HepG2 (cell line): ENCODE results near the gene CNNM3. TPM values are rescaled to one million over a fixed set of nuclear protein-coding genes. Genes with fewer than 3 reads are reported as not detected.

ENCODE experiments used
- ATAC-seq: fragments of 200-7000 bp; cut with Tn5 transposase; 3 replicates; pipeline ENCODE4 v1.9.1; 2020; ENCODE audit warnings: mild to moderate bottlenecking, moderate library complexity
- BruUV-seq: library from RNA; stranded (reverse); fragments of 400-500 nt; replicated peaks from 2 replicates; lab custom pipeline; 2021; lab: Mats Ljungman, UMichigan
- CTCF ChIA-PET: fragments of 300-600 bp; formaldehyde crosslinking; extraction: SDS; loops from one replicate; lab custom pipeline; 2021; ENCODE audit warnings: low total read pairs, inconsistent platforms, low intra/inter-chr PET ratio; lab: Yijun Ruan, JAX
- POLR2A ChIA-PET: fragments of 350-600 bp; sonication (Branson Sonifier 250); formaldehyde crosslinking; loops from one replicate; lab custom pipeline; 2020; ENCODE audit warnings: antibody characterized with exemption, inconsistent platforms; lab: Yijun Ruan, JAX
- DNase-seq: peaks from one replicate; pipeline ENCODE4 v3.0.0-alpha.2; 2015; ENCODE audit warnings: low spot score
- FAIRE-seq: peaks from 3 replicates; lab custom pipeline; 2011; peaks lifted over from hg19 to GRCh38; lab: Jason Lieb, UNC
- H2AFZ ChIP-seq: one replicate; pipeline ENCODE4 v1.6.1; 2011; ENCODE audit warnings: low read length, inconsistent platforms
- H3K27ac ChIP-seq: fragments of 300-600 bp; 3 replicates; pipeline ENCODE4 v1.8.0; 2011; ENCODE audit warnings: mixed run types, mild to moderate bottlenecking, mixed read lengths, low read length, inconsistent platforms; ENCODE audit not compliant: insufficient read depth; ENCODE audit errors: extremely low read length
- H3K27me3 ChIP-seq, 2 experiments: fragments of 200-600 bp in 1 of 2; 2 replicates in 1 of 2; 3 replicates in 1 of 2; pipeline versions ENCODE4 v1.6.0 to v1.8.0; 2011; ENCODE audit warnings: low read length in 2 of 2, mild to moderate bottlenecking in 2 of 2, moderate library complexity in 2 of 2, inconsistent platforms in 1 of 2; ENCODE audit not compliant: insufficient read depth in 2 of 2, control insufficient read depth in 1 of 2
- H3K36me3 ChIP-seq, 2 experiments: fragments of 200-600 bp in 1 of 2; replicated peaks in 1 of 2; 2 replicates in 1 of 2; 3 replicates in 1 of 2; pipeline versions ENCODE4 v1.5.1 to v1.8.0; 2011; ENCODE audit warnings: low read length in 2 of 2, inconsistent platforms in 1 of 2; ENCODE audit not compliant: insufficient read depth in 2 of 2, control insufficient read depth in 1 of 2
- H3K4me1 ChIP-seq: 2 replicates; pipeline ENCODE4 v1.5.1; 2012; ENCODE audit warnings: low read length, inconsistent platforms; ENCODE audit not compliant: insufficient read depth
- H3K4me2 ChIP-seq: 2 replicates; pipeline ENCODE4 v1.6.0; 2011; ENCODE audit warnings: low read depth, low read length, inconsistent platforms
- H3K4me3 ChIP-seq, 3 experiments: fragments of 200-600 bp in 1 of 3; sonication (generic), shearing (Covaris generic) in 1 of 3; replicated peaks in 1 of 3; 2 replicates each; pipeline ENCODE4 v1.5.1; 2011 to 2016; ENCODE audit warnings: low read length in 3 of 3, inconsistent platforms in 2 of 3, low read depth in 2 of 3, mild to moderate bottlenecking in 2 of 3, control low read depth in 1 of 3, mixed read lengths in 1 of 3; ENCODE audit not compliant: insufficient read depth in 1 of 3
- H3K79me2 ChIP-seq: one replicate; pipeline ENCODE4 v1.6.1; 2011; ENCODE audit warnings: low read length, inconsistent platforms; ENCODE audit not compliant: insufficient read depth
- H3K9ac ChIP-seq: 2 replicates; pipeline ENCODE4 v1.6.0; 2011; ENCODE audit warnings: mild to moderate bottlenecking, low read depth, low read length, inconsistent platforms; ENCODE audit not compliant: insufficient read depth
- H3K9me3 ChIP-seq: 2 replicates; pipeline ENCODE4 v1.5.1; 2012; ENCODE audit warnings: mild to moderate bottlenecking, low read length
- H4K20me1 ChIP-seq: 2 replicates; pipeline ENCODE4 v1.6.0; 2011; ENCODE audit warnings: inconsistent platforms, mild to moderate bottlenecking, low read length, moderate library complexity; ENCODE audit not compliant: insufficient read depth
- BORCS8-MEF2B ChIP-seq: sonication (generic); formaldehyde crosslinking; IDR thresholded peaks from 2 replicates; pipeline ENCODE4 v1.8.0; 2022; ENCODE audit warnings: mild to moderate bottlenecking, missing genetic modification reagents
- MAX ChIP-seq: IDR thresholded peaks from 2 replicates; pipeline ENCODE4 v1.6.1; 2012; ENCODE audit warnings: inconsistent platforms
- MXI1 ChIP-seq: IDR thresholded peaks from 3 replicates; pipeline ENCODE4 v1.6.1; 2012; ENCODE audit warnings: low read depth, low read length, inconsistent platforms, borderline replicate concordance
- NR2F6 ChIP-seq, 2 experiments: IDR thresholded peaks; 2 replicates each; pipeline ENCODE4 v1.6.1; 2016; ENCODE audit warnings: antibody characterized with exemption in 1 of 2, mild to moderate bottlenecking in 1 of 2
- RARG ChIP-seq: sonication (generic); formaldehyde crosslinking; IDR thresholded peaks from 2 replicates; pipeline ENCODE4 v1.4.0; 2020; ENCODE audit warnings: low read depth, mild to moderate bottlenecking, missing genetic modification reagents
- TARDBP ChIP-seq: sonication (generic); formaldehyde crosslinking; IDR thresholded peaks from 2 replicates; pipeline ENCODE4 v1.8.0; 2022; ENCODE audit warnings: mild to moderate bottlenecking, missing genetic modification reagents
- TBX2 ChIP-seq: sonication (generic); formaldehyde crosslinking; IDR thresholded peaks from 2 replicates; pipeline ENCODE4 v1.5.0; 2020; ENCODE audit warnings: missing genetic modification reagents, mild to moderate bottlenecking, borderline replicate concordance
- THAP9 ChIP-seq: sonication (generic); formaldehyde crosslinking; IDR thresholded peaks from 2 replicates; pipeline ENCODE4; 2020; ENCODE audit warnings: missing genetic modification reagents, mild to moderate bottlenecking, borderline replicate concordance
- THYN1 ChIP-seq: sonication (generic); formaldehyde crosslinking; IDR thresholded peaks from 2 replicates; pipeline ENCODE4 v1.8.1; 2023; ENCODE audit warnings: low read depth, mild to moderate bottlenecking, moderate library complexity, missing genetic modification reagents, borderline replicate concordance
- ZHX1 ChIP-seq: sonication (generic); formaldehyde crosslinking; IDR thresholded peaks from 2 replicates; pipeline ENCODE4 v1.8.1; 2022; ENCODE audit warnings: low read depth, mild to moderate bottlenecking, missing genetic modification reagents
- ZNF18 ChIP-seq: sonication (generic); formaldehyde crosslinking; IDR thresholded peaks from 2 replicates; pipeline ENCODE4 v1.8.0; 2022; ENCODE audit warnings: mild to moderate bottlenecking, missing genetic modification reagents; ENCODE audit not compliant: insufficient replicate concordance
- ZNF230 ChIP-seq: sonication (generic); formaldehyde crosslinking; IDR thresholded peaks from 2 replicates; pipeline ENCODE4 v1.4.0; 2020; ENCODE audit warnings: mild to moderate bottlenecking, missing genetic modification reagents
- WGBS: methylation state at CpG from one replicate; pipeline ENCODE4 v1.1.6; 2017; ENCODE audit warnings: low lambda C conversion rate; 5-methylcytosine and 5-hydroxymethylcytosine counted together
- in situ Hi-C: cut with HindIII; loops from 2 replicates; pipeline ENCODE4 v1.10.0; 2017; ENCODE audit warnings: low pct_unique_long_range_greater_than_20kb; ENCODE audit not compliant: extremely low pct_ligation_motif_present
- intact Hi-C: fragments of 100-400 bp; cut with micrococcal nuclease; formaldehyde crosslinking; loops from one replicate; pipeline ENCODE4 v1.10.0; 2022; ENCODE audit not compliant: unreplicated experiment
- polyA plus RNA-seq, 8 experiments: library from polyadenylated mRNA; depleted of rRNA in 3 of 8; stranded (reverse) in 7 of 8; unstranded in 1 of 8; fragments of >200 nt; fragmentation: Illumina TruSeq in 4 of 8; extraction: Trizol in 4 of 8; gene quantifications; 2 replicates each; pipeline versions ENCODE4 v1.2.1 to v1.2.3, GENCODE V29; 2011 to 2016; ENCODE audit warnings: low read depth in 4 of 8, missing spikeins in 1 of 8, mixed read lengths in 1 of 8; ENCODE audit not compliant: insufficient read depth in 1 of 8
- total RNA-seq, 5 experiments: library from RNA; depleted of rRNA; stranded (reverse); fragments of >200 nt; fragmentation: Illumina TruSeq; extraction: Trizol; gene quantifications; 2 replicates each; pipeline ENCODE4 v1.2.3, GENCODE V29; 2016; ENCODE audit warnings: low read depth in 1 of 5

CNNM3 gene
- total and polyA plus RNA-seq, 2 of the 13 experiments (the other 11 are each of a cell fraction or from before 2014, with no cell fraction given), result 21.2 to 27.9 TPM

GRCh38 chr2:96801005-96801785 lies 14.9 kb upstream of the CNNM3 start:
- Histone ChIP-seq H2AFZ (no peak overlapping the region), H3K4me3 (peak overlapping the region in 1 of 3 experiments; percentile 11; a peak in 1 of 6 replicates), H3K36me3 (peaks cover 5 to 11% of the 10 kb centered on the region in 2 experiments; a peak in 3 of 5 replicates), H3K79me2 (no peaks in the 10 kb centered on the region), H4K20me1 (no peaks in the 10 kb centered on the region), H3K27ac (no peak overlapping the region), H3K9me3 (no peaks in the 10 kb centered on the region), H3K27me3 (no peaks in the 10 kb centered on the region), H3K4me2 (peak overlapping the region; percentile 8; the same call in 1 of the 2 replicates), H3K4me1 (peaks cover 25% of the 10 kb centered on the region), H3K9ac (no peak overlapping the region)
- in situ Hi-C loops, result no loop called here
- ATAC-seq, result peak; percentile 95
- FAIRE-seq, result peak; percentile 93
- CTCF ChIA-PET, result interaction anchor here (0.6 to 1.6 kb wide), 4 partner anchors 38 to 251 kb away, joined by 3 to 8 read pairs (median 3); no protein-coding TSS in a partner anchor
- peak; percentile 71 for DNase-seq
- no TSS peak for BruUV-seq
- intact Hi-C loops, result loop anchor here (2.0 kb wide), 1 partner anchor 250 kb away; no protein-coding TSS in a partner anchor
- POLR2A ChIA-PET, result interaction anchor here (0.5 to 2.1 kb wide), 4 partner anchors 12 to 18 kb away, joined by 3 to 7 read pairs (median 4); partner anchors contain the start of gene CNNM3
- WGBS, result 56% methylated on average over 15 of the region's 15 CpGs
- no peak for TF ChIP-seq THYN1 (CRISPR knock-in tag)
- peak; percentile 37; the same call in 1 of the 2 replicates for TF ChIP-seq TARDBP (CRISPR knock-in tag)
- no peak; the same call in 1 of the 2 replicates for TF ChIP-seq BORCS8-MEF2B (CRISPR knock-in tag)
- peak; percentile 78; the same call in 1 of the 3 replicates for TF ChIP-seq MXI1
- TF ChIP-seq RARG, result no peak
- 0 out of 2 replicates have a peak, but pooled peaks have one; percentile 1 for TF ChIP-seq TBX2 (CRISPR knock-in tag)
- TF ChIP-seq ZNF230 (CRISPR knock-in tag), result 0 out of 2 replicates have a peak, but pooled peaks have one; percentile 34
- peak; percentile 73 for TF ChIP-seq MAX
- TF ChIP-seq NR2F6 (IDR thresholded peaks at IDR 0.05), result no peak
- peak; percentile 63; the same call in 1 of the 2 replicates for TF ChIP-seq NR2F6 (CRISPR knock-in tag; IDR thresholded peaks at IDR 0.05)
- peak; percentile 32; the same call in 1 of the 2 replicates for TF ChIP-seq ZHX1
- TF ChIP-seq ZNF18 (CRISPR knock-in tag), result no peak
- peak; percentile 46; the same call in 1 of the 2 replicates for TF ChIP-seq THAP9 (CRISPR knock-in tag)
